NCI-H187 treated with DMSO at 0.1 percent for 48 hours (cell line): Measurements from ENCODE around the gene DGLUCY.
"Not testable (repeated sequence)": the region's sequence is repeated elsewhere in the genome, so short reads cannot be mapped to it uniquely, and the experiment has no call there.

ENCODE experiments used
- DNase-seq: peaks from one replicate; lab custom pipeline; 2025; lab: John Stamatoyannopoulos, UW

The DGLUCY gene

GRCh38 chr14:91233936-91234790 is 120.3 kb downstream of the DGLUCY start:
- no peak for DNase-seq

GRCh38 chr14:91234791-91235114 is 120.9 kb downstream of the DGLUCY start:
- DNase-seq = no peak

- DNase-seq = no peak
Observed at GRCh38 chr14:91235841-91236240, 122.0 kb downstream of the DGLUCY start.

GRCh38 chr14:91237219-91237618 is 123.3 kb downstream of the DGLUCY start:
- no peak for DNase-seq

- no peak for DNase-seq
Observed at GRCh38 chr14:91238085-91238484, 124.2 kb downstream of the DGLUCY start.

DNA sequence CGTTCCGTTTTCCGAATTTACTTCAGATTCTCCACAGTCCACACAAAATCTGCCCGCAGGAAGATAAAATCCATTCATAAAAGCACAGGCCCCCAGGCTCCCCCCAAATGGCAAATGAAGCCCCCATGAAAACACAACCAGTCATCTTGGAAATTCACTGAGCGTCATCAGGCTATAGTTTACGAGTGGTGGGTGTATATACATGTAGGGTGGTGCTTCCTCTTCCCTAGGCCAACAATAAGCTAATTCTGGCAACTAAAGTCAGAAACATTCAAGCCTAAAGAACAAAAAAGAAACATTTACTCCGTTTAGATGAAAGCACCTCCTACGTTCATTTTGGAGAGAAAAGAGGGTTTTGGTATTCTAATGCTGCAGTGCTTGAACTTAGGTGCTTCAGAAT is 124.8 kb downstream of the DGLUCY start:
- DNase-seq = no peak

- no peak for DNase-seq
Observed at GRCh38 chr14:91241863-91242262, 128.0 kb downstream of the DGLUCY start.

DNA sequence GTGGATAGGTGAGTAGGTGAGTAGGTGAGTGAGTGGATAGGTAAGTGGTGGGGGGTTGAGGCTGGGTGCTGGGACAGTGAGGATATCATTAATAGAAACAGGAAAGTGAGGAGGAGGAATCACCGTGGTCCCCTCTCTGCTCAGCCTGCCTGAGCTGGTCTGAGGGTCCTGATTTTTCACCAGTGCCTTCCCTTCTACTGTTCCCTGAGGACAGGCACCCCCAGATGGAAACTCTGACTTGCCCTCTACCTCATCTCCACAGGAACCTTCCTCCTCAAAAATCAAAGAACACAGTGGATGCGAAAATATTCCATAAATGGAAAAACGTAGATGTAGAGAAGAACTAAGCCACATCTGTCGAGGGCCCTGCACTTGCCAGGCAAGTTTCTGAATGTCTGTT is 128.8 kb downstream of the DGLUCY start:
- DNase-seq = no peak

DNA sequence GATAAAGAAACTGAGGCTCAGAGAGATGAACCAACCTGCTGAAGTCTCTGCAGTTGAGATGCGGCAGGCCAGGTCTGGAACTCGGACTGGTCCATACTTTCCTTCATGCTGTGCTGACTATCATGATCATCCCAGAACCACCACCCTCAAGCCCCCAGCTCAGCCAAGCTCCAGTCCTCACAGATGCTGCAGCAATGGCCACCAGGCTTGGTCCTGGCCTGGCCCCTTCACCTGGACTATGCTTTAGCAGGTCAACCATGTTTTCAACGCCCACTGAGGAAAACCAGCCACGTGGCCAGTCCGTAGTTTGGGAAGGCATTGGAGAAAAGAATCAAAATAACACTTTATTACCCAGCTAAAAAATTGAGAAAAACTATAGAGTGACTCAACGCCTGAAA is 129.2 kb downstream of the DGLUCY start:
- DNase-seq = no peak

GRCh38 chr14:91244501-91244901 is 130.6 kb downstream of the DGLUCY start, which contains the start of gene GPR68:
Gene GPR68, minus strand, starts transcription at chr14:91244704. Its CDS starts 9,654 bp downstream, at chr14:91235050.
- no peak for DNase-seq

GRCh38 chr14:91245029-91245428 is 131.2 kb downstream of the DGLUCY start:
- no peak for DNase-seq

- not testable (repeated sequence) for DNase-seq
Observed at GRCh38 chr14:91245616-91246015, 131.7 kb downstream of the DGLUCY start.

DNA sequence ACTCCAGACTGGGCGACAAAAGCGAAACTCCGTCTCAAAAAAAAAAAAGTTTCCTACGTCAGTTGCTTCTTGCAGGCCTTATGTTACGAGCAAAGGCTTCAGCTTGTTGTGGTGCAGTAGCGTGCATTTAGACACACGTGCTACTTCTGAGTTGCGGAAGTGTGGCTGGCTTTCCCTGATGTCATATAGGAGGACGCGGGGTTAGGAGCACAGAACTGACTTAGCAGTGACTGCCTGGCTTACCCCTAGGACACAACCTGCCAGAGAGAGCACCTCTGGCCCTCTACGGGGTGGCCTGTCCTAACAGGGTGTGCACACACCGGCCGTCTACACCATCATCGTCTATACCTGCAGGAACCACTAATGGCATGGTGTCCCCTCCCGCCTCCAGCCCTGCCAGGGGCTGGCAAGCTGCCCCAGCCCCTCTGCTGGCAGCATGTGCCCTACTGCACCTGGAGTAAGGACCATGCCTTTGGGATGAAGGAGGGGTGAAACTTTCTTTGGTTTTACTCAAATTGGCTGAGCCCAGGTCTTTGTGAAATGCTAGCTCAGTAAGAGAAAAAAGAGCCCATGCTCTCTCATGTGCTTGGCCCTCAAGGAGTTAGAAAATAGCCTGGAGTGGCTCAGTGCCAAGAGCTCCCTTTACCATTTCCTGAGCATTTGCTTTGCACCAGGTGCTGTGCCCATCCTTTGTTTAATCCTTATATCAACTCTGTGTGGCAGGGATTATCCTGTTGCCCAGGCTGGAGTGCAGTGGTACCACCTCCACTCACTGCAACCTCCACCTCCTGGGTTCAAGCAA is 132.4 kb downstream of the DGLUCY start:
- no peak for DNase-seq

- DNase-seq = no peak
Observed at GRCh38 chr14:91249841-91250616, 136.2 kb downstream of the DGLUCY start.

GRCh38 chr14:91250912-91251311 is 137.0 kb downstream of the DGLUCY start:
- DNase-seq = no peak

- DNase-seq = no peak
Observed at GRCh38 chr14:91252871-91253794, 139.3 kb downstream of the DGLUCY start.

DNA sequence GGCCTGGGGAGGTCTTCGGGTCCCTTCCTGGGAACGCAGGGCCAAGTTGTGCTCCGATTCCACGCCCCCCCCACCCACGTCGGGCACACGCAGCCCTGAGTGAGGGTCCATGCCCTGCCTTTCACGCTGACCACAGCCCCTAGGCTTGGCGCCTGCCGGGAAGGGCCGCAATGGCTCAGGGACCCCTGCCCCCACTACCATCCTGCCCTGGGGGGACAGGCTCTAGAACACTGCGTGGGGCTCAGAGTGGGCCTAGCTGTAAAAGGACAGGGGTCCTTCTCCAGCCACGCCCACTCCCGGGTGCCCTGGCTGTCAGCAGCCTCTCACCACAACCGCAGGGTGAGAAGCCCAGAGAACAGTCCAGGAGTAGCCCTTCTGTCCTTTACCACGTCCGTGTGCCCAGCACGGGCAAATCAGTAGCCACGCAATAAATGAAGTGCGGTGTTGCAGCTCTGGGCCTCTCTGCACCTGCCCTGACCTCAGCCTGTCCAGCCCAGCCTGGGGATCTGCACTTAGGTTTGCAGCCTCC is 140.0 kb downstream of the DGLUCY start:
- DNase-seq = no peak

- DNase-seq = no peak
Observed at GRCh38 chr14:91254461-91254860, 140.6 kb downstream of the DGLUCY start.

GRCh38 chr14:91255026-91255695 is 141.3 kb downstream of the DGLUCY start:
- DNase-seq = no peak

GRCh38 chr14:91256661-91257060 is 142.8 kb downstream of the DGLUCY start:
- no peak for DNase-seq
